Ovary (tissue), 10 donors: ENCODE data around the gene CACNG5. TPM values are rescaled to one million over a fixed set of nuclear protein-coding genes. Genes with fewer than 3 reads are reported as not detected.

Source experiments
- DNase-seq, 5 donors: peaks; one replicate each; pipeline ENCODE4 v3.0.0-alpha.2; 2019 to 2020
- H3K27ac ChIP-seq, 2 donors: fragments of 200-600 bp; one replicate each; pipeline versions ENCODE4 v1.5.1 to v1.8.0; 2019 to 2022
- H3K27me3 ChIP-seq: fragments of 200-600 bp; one replicate; pipeline ENCODE4 v1.8.0; 2022
- H3K36me3 ChIP-seq: fragments of 200-600 bp; sonication (generic); one replicate; pipeline ENCODE4 v1.5.1; 2019
- H3K4me1 ChIP-seq: one replicate; pipeline ENCODE4 v1.8.1; 2013; ENCODE audit warnings: mild to moderate bottlenecking, moderate library complexity; ENCODE audit not compliant: insufficient read depth
- H3K4me3 ChIP-seq: fragments of 200-600 bp; sonication (generic); one replicate; pipeline ENCODE4 v1.5.1; 2017
- H3K9me3 ChIP-seq, 2 donors: fragments of 200-600 bp in 1 of 2; sonication (generic) in 1 of 2; one replicate each; pipeline versions ENCODE4 v1.5.1 to v1.8.1; 2013 to 2019; ENCODE audit warnings: mild to moderate bottlenecking in 1 of 2, moderate library complexity in 1 of 2
- EP300 ChIP-seq: sonication (generic); formaldehyde crosslinking; IDR thresholded peaks from one replicate; pipeline ENCODE4 v1.6.1; 2017; ENCODE audit warnings: antibody characterized with exemption
- POLR2A ChIP-seq: fragments of 450-650 bp; IDR thresholded peaks from one replicate; pipeline ENCODE4 v1.6.1; 2017; ENCODE audit warnings: antibody characterized with exemption, mild to moderate bottlenecking, moderate library complexity
- WGBS, 3 donors: extraction: QIAGEN DNeasy Blood & Tissue Kit in 1 of 3; methylation state at CpG; one replicate each; pipeline versions ENCODE4 v1.1.5 to v1.1.7; 2013 to 2017; 5-methylcytosine and 5-hydroxymethylcytosine counted together
- intact Hi-C, 4 donors: fragments of 100-400 bp; cut with DNase I; formaldehyde crosslinking; loops; one replicate each; pipeline versions ENCODE4 v1.11.0 to v1.15.1; 2022 to 2023
- long read RNA-seq, 3 donors: library from polyadenylated mRNA in 2 of 3; unstranded in 2 of 3; transcript quantifications; one replicate each; pipeline ENCODE4 v2.0.0 and lab custom pipeline, GENCODE V29; 2021 to 2026
- polyA plus RNA-seq, 2 donors: library from polyadenylated mRNA; stranded (reverse); fragments of 200-250 nt in 1 of 2; fragments of 350-450 nt in 1 of 2; fragmentation: Illumina TruSeq in 1 of 2; extraction: RNeasy Lipid Tissue Mini Kit (QIAGEN cat#74804) in 1 of 2; gene quantifications; one replicate each; pipeline ENCODE4 v1.2.3, GENCODE V29; 2013 to 2014
- total RNA-seq, 7 donors: library from RNA; depleted of rRNA in 2 of 7; stranded (reverse); fragments of >200 nt in 2 of 7; fragmentation: NEBNext Ultra II Directional in 3 of 7; extraction: Animal tissue kit (Norgen Biotek cat#: 25700) in 3 of 7; gene quantifications; one replicate each; pipeline versions ENCODE4 v1.1.0 to v1.2.4, GENCODE V29; 2016 to 2023
- TF ChIP-seq, protein P1 (sequence below), 3 donors: fragments of 450-650 bp in 2 of 3; fragments of 200-600 bp in 1 of 3; IDR thresholded peaks; one replicate each; pipeline versions ENCODE4 v1.5.1 to v1.8.0; 2016 to 2022; ENCODE audit warnings: antibody characterized with exemption in 3 of 3, mild to moderate bottlenecking in 1 of 3
- donor health status: DM: no; HTN: no; CAD: no; lungs with moderate emphysema.
- donor health status: DM: no; HTN: no; CAD: no.
- donor health status: Bipolar disorder and iron deficiency.
- donor health status: DM: yes; HTN: yes; CAD: no.
- donor health status: DM: no; HTN: no; CAD: no.
- donor health status: DM: yes; HTN: yes; CAD: no.

Gene CACNG5, protein sequence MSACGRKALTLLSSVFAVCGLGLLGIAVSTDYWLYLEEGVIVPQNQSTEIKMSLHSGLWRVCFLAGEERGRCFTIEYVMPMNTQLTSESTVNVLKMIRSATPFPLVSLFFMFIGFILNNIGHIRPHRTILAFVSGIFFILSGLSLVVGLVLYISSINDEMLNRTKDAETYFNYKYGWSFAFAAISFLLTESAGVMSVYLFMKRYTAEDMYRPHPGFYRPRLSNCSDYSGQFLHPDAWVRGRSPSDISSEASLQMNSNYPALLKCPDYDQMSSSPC
- total RNA-seq (not detected), polyA plus RNA-seq (not detected)
- long read RNA-seq, donor 1 = 0 reads
- long read RNA-seq, donor 2 = 0 reads
- long read RNA-seq, donor 3 = 0 reads

DNA sequence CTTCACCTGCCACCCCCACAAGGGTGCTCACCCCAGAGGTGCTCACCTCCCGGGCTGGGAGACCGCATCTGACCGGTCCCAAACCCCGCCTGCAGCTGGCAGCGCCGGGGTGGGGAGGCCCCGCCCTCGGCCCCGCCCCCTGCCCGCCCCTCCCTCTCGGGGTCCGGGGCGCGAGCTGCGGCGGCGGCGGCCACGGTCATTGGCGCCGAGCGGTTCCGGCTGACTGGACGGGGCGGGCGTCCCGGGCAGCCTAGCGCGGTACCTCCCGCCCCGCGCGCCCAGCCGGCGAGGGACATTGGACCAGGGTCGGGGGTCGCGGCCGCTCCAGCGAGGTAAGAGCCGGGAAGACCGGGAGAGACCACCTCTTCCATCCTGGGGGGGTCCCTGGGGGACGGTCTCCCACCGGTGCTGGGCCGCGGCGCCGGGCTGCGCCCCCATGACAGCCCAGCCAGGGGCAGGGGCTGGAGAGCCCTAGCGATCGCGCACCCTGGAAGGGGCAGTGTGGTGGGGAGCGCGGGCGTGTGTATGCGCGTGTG, at the start of gene CACNG5:
CACNG5 (plus strand) TSS at position 199 of the 536 bp plus-strand sequence. CDS start 42,216 bp downstream, outside the sequence.
- intact Hi-C loops = no loop called here
- WGBS, 3 donors = 2 to 6% (median 5%) methylated on average over 24 to 57 of the region's 57 CpGs
- no peaks in the 10 kb centered on the region for H3K4me1 ChIP-seq
- H3K27ac ChIP-seq = no peak within 1 kb of the TSS
- H3K36me3 ChIP-seq = no peaks in the 10 kb centered on the region
- H3K27me3 ChIP-seq = no peaks in the 10 kb centered on the region
- TF ChIP-seq POLR2A = no peak
- TF ChIP-seq, protein P1, sequence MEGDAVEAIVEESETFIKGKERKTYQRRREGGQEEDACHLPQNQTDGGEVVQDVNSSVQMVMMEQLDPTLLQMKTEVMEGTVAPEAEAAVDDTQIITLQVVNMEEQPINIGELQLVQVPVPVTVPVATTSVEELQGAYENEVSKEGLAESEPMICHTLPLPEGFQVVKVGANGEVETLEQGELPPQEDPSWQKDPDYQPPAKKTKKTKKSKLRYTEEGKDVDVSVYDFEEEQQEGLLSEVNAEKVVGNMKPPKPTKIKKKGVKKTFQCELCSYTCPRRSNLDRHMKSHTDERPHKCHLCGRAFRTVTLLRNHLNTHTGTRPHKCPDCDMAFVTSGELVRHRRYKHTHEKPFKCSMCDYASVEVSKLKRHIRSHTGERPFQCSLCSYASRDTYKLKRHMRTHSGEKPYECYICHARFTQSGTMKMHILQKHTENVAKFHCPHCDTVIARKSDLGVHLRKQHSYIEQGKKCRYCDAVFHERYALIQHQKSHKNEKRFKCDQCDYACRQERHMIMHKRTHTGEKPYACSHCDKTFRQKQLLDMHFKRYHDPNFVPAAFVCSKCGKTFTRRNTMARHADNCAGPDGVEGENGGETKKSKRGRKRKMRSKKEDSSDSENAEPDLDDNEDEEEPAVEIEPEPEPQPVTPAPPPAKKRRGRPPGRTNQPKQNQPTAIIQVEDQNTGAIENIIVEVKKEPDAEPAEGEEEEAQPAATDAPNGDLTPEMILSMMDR (IDR thresholded peaks at IDR 0.05) = no peak
- no peak for TF ChIP-seq EP300
- DNase-seq = no peak
- H3K9me3 ChIP-seq = no peaks in the 10 kb centered on the region
- H3K4me3 ChIP-seq = no peak within 1 kb of the TSS

DNA sequence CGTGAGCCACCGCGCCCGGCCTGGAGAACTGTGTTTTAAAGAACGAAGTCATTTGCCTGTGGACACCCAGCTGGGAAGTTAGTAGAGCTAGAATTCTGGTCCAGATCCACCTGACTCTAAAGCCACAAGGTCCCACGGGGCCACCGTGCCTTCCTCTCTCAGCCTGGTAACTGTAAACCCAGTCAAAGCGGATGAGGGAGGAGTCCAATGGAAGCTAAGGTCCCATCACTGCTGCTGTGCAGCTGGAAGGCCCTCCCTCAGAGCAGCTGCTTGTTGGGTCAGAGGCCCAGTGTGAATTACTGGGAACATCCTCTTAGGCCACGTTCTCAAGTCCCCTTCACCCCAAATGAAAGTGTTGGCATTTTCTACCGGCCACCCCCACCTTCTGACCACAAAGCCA, 48.8 kb upstream of the CACNG5 start:
- no peaks in the 10 kb centered on the region for H3K9me3 ChIP-seq
- no peaks in the 10 kb centered on the region for H3K27me3 ChIP-seq
- no peaks in the 10 kb centered on the region for H3K4me1 ChIP-seq
- no peak overlapping the region for H3K27ac ChIP-seq
- H3K4me3 ChIP-seq = no peak overlapping the region
- no peak for DNase-seq
- no peaks in the 10 kb centered on the region for H3K36me3 ChIP-seq
- intact Hi-C loops = no loop called here
- WGBS, 3 donors = 86 to 91% (median 90%) methylated on average over 10 of the region's 10 CpGs
- TF ChIP-seq, protein P1 (IDR thresholded peaks at IDR 0.05) = no peak
- no peak for TF ChIP-seq EP300
- TF ChIP-seq POLR2A = no peak

DNA sequence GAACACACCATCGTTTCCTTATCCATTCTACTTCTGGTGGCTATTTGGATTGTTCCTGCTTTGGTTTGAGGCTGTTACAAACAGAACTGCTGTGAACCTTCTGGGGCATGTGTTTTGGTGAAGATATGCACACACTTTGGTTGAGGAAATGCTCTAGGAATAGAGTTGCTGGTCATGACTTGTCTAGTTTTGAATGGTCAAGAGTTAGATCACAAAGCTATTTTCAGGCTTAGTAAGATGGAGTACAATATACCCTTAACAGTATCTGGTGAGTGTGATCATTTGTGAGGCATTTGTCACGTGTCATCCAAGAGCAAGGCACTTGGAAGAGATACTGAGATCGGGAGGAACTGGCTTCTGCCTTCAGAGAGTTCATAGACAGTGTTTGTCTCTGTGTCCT, 47.0 kb upstream of the CACNG5 start:
- H3K36me3 ChIP-seq = no peaks in the 10 kb centered on the region
- no peak for DNase-seq
- no peaks in the 10 kb centered on the region for H3K27me3 ChIP-seq
- no peak overlapping the region for H3K27ac ChIP-seq
- intact Hi-C loops = no loop called here
- no peaks in the 10 kb centered on the region for H3K4me1 ChIP-seq
- no peak overlapping the region for H3K4me3 ChIP-seq
- TF ChIP-seq POLR2A = no peak
- TF ChIP-seq EP300 = no peak
- TF ChIP-seq, protein P1 (IDR thresholded peaks at IDR 0.05) = no peak
- WGBS, 3 donors = 84 to 93% (median 88%) methylated on average over 3 of the region's 3 CpGs
- H3K9me3 ChIP-seq = no peaks in the 10 kb centered on the region

DNA sequence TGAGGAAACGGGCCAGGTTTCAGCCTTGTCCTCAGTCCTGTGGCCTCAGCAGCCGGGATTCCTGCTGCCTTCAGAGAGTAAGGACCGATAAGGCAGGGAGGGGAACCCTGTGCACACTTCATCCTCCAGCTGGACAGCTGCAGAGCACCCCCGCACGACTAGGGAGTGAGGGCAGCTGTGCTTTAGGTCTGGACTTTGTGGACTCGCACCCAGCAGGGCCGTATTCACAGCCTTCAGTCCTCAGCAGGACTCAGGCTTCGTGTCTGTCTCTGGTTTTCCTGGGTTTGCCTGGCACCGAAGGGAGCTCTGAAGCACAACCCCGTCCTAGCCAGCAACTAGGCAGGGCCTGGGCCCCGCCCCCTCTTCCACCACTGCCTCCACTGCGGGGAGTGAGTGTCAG, 45.8 kb upstream of the CACNG5 start:
- 38 to 43% (median 39%) methylated on average over 12 of the region's 12 CpGs for WGBS, 3 donors
- Histone ChIP-seq H3K27ac (no peak overlapping the region), H3K36me3 (no peaks in the 10 kb centered on the region), H3K4me1 (no peaks in the 10 kb centered on the region), H3K4me3 (no peak overlapping the region), H3K27me3 (no peaks in the 10 kb centered on the region), H3K9me3 (no peaks in the 10 kb centered on the region)
- TF ChIP-seq EP300 (no peak), POLR2A (no peak)
- TF ChIP-seq, protein P1 (IDR thresholded peaks at IDR 0.05) = no peak
- DNase-seq = peak in 1 of 5 donors; percentile 50
- intact Hi-C loops = no loop called here
